HUDEP-2 (cell line): Measurements from ENCODE around the gene HCN3.
"Not testable (repeated sequence)": the region's sequence is repeated elsewhere in the genome, so short reads cannot be mapped to it uniquely, and the experiment has no call there.

Experiments
- DNase-seq, 76 experiments: peaks; one replicate each; lab custom pipeline; 2025; ENCODE audit not compliant: unreplicated experiment in 76 of 76; lab: John Stamatoyannopoulos, UW

The HCN3 gene

DNA sequence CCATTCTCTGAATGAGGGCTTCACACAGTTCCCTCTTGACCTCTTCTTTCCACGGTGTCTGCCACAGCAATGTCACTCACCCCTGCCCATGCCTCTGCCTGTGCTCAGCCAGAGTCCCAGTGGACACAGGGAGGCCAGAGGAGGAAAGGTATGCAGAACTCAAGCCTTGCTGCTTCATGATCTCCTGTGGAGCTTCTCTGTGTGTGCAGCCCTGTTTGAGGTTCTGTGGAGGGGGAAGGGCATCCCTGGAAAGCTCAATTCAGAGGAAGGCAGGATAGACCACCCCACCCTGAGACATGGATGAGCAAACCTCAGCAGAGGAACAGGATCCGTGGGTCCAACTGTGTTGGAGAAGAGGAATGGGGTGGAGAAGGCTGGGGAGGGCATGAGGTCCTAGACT, 2.0 kb downstream of the HCN3 start:
- DNase-seq: no peak

DNA sequence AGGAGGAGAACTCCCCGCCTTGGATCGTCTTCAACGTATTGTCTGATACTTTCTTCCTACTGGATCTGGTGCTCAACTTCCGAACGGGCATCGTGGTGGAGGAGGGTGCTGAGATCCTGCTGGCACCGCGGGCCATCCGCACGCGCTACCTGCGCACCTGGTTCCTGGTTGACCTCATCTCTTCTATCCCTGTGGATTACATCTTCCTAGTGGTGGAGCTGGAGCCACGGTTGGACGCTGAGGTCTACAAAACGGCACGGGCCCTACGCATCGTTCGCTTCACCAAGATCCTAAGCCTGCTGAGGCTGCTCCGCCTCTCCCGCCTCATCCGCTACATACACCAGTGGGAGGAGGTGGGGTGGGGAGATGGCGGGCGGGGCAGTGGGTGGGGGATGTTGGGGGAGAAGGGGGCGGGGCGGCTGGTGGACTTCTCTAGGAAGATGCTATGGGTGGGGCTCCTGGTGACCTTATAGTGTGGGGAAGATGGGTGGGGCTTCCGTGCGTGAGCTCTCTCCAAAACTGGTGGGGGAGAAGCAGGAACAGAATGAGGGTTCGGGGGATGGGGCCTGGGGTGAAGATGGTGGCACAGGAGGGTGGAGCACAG, 5.3 kb downstream of the HCN3 start:
- DNase-seq: no peak

DNA sequence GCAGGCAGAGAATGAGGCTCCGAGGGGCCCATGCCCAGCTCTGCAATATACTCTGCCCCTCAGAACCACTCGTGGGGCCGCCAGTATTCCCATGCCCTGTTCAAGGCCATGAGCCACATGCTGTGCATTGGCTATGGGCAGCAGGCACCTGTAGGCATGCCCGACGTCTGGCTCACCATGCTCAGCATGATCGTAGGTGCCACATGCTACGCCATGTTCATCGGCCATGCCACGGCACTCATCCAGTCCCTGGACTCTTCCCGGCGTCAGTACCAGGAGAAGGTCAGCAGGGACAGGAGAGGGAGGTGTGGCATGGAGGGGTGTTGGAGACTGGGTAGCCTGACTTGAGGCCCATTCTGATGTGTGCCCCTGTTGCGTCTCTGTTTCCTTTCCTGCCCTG, 7.2 kb downstream of the HCN3 start:
- DNase-seq: no peak

DNA sequence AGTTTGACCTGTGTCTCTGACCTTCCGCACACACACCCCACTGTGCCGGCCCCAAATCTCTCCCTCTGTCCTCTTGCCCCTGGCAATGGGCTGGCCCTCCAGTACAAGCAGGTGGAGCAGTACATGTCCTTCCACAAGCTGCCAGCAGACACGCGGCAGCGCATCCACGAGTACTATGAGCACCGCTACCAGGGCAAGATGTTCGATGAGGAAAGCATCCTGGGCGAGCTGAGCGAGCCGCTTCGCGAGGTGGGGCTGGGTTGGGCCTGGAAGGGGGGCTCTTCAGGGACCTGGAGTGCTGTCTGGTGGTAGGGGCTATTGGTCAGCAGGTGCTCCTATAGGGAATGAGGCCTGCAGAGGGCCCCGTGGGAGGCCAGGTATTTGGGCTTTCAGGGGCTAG, 7.8 kb downstream of the HCN3 start:
- DNase-seq: no peak

DNA sequence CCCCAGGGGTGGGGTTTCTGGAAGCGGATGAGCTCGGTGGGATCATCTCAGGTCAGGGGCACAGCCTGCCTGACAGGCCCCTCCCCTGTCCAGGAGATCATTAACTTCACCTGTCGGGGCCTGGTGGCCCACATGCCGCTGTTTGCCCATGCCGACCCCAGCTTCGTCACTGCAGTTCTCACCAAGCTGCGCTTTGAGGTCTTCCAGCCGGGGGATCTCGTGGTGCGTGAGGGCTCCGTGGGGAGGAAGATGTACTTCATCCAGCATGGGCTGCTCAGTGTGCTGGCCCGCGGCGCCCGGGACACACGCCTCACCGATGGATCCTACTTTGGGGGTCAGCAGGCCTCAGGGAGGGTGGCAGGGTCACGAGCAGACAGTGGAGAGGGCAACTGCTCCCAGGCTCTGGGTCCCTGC, 8.4 kb downstream of the HCN3 start:
- DNase-seq: no peak

DNA sequence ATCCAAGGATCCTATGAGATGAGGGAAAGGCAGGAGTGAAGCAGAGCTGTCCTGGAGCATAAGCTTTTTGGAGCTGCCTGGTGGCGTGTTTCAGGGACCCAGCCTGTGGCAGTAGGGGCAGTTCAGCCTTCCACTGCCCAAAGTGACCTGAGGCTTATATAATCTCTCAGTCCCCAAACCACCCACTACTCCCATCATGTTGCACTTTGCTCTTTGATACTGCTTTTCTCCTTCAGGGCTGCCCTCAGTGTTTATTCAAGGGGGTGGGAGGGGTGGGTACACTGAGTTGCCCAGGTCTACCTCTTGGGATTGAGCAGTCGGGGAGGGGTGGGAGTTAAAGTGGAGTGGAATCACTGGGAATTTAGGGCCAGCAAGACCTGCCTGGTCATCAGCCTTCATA, 9.3 kb downstream of the HCN3 start:
- DNase-seq: no peak

DNA sequence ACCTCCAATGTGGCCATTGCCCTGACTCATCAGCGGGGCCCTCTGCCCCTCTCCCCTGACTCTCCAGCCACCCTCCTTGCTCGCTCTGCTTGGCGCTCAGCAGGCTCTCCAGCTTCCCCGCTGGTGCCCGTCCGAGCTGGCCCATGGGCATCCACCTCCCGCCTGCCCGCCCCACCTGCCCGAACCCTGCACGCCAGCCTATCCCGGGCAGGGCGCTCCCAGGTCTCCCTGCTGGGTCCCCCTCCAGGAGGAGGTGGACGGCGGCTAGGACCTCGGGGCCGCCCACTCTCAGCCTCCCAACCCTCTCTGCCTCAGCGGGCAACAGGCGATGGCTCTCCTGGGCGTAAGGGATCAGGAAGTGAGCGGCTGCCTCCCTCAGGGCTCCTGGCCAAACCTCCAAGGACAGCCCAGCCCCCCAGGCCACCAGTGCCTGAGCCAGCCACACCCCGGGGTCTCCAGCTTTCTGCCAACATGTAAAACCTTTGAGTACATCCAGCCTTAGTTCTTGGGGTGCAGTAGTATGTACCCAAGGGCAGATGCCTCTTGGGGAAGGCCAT, 10.8 kb downstream of the HCN3 start:
- peak in 34 of 76 experiments; percentile 15 to 60 (median 42) for DNase-seq

DNA sequence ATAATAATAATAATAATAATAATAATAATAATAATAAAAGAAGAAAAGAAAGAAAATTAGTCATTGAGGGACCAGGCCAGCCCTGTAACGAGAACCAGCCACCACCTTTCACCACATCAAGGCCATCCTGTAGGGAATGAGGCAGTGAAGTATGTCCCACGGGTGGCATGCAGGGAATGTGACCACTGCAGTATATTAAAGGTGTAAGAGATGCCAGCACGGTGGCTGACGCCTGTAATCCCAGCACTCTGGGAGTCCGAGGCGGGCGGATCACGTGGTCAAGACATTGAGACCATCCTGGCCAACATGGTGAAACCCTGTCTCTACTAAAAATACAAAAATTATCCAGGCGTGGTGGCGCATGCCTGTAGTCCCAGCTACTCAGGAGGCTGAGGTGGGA, 13.7 kb downstream of the HCN3 start:
- not testable (repeated sequence) for DNase-seq

DNA sequence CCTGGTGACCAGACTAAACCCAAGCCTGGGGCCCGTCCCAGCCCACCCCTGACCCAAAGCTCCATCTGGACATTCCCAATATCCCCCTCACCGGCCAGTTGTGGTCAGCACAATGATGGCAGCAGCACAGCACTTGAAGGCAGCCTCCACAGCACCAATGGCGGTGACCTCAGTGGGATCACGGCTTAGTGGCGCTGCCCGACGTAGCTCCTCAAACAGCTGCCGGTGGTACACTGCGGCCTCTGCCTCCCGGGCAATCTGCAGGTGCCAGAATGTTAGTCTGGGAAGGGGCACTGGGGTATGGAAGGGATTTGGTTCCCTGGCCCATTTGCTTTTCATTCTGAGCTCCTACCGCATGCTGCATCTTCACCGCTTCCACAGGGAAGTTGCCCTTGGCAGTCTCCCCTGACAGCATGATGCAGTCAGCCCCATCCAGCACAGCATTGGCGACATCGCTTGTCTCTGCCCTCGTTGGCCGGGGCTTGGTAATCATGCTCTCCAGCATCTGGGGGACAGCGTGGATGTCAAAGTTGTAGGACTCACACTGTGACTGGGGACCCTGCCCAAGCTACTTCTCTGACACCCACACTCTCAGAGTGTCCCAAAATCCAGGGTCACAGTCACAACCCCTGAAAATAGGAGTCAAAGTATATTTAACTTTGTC, 16.0 kb downstream of the HCN3 start:
- DNase-seq: no peak

DNA sequence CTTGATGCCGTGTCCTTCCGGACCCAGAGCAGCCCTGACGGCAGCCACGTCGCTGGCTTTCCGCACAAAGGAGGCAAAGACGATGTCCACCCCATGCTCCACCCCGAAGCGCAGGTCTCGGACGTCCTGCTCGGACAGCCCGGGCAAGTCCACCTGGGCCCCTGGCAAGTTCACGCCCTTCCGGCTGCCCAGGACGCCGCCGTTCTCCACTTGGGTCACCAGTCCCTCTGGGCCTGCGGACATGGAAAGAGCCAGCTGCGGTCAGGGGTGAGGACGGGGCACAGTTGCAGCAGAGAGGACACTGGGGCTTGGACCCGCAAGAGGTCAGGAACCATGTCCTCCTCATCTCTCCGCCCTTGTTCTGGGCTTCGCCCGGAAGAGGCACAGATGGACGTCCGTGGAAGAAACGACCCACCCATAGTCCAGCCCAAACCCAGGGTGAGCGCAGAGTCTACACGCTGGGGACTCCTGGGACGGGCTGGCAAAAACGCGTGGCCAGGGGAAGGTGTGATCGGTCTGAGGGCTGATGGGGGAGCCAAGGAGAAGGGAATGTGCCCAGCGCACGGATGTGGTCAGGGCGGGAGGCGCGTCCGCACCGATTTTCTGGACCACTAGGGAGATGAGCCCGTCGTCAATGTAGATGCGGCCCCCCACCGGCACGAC, 17.4 kb downstream of the HCN3 start:
- no peak for DNase-seq

DNA sequence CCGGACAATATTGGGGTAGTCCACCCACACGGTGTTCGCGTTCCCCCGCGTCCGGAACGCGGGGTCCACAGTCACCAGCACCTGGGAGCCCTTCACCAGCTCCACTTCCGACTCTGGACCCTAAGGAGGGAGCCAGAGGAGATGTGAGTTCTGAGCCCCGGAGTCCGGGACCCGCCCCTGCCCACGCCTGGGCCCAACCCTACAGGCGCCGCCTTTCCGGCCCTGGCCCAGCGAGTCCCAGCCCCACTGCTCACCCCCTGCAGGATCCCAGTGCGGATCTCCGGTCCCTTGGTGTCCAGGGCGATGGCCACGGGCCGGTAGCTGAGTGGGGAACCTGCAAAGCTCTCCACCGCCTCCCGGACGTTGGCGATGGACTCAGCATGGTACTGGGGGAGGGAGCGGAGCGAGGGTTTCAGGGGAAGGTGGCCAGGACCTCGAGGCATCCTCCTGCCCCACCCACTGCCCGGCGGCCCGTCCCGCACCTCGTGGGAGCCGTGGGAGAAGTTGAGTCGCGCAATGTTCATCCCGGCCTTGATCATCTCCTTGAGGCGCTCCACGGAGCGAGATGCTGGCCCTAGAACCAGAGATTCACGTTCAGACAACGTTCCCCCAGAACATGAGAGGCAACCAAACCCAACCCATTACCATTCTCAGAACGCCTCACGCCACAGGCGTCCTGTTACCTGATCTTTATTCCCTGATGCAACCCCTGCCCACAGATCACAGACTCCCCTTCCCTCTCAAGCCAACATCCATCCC, 18.1 kb downstream of the HCN3 start:
- DNase-seq: no peak

DNA sequence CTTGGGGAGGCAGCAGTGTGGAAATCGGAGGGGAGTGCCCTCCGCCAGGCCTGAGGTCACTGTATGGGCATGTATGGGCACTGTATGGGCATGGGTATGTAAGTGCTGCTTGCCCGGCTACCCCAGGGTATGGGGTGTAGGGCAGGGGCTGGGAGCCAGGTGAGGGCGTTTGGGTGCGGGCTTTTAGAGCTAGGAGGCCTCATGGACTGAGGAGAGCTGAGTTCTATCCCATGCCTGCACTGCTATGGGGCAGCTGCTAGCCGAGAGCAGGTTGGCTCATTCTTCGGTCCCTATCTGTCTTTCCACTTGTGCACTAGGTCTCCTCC, 18.6 kb downstream of the HCN3 start:
- no peak for DNase-seq

DNA sequence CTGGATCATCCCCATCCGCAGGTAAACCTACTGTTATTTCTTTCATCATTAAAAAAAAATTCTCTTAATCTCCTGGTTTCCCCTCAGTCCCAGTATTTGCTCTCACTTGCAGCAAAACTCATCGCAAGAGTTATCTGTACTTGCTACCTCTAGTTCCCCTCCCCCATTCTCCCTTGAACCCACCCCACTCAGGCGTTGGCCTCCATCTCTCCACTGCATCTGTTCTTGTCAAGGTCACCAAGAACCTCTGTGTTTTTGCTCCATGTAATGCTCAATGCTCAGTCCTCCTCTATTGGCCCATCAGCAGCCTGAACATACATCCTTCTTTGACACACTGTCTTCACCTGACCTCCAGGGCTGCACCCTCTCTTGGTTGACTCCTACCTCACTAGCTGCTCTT, 19.4 kb downstream of the HCN3 start:
- peak in 6 of 76 experiments; percentile 7 to 35 (median 26) for DNase-seq

DNA sequence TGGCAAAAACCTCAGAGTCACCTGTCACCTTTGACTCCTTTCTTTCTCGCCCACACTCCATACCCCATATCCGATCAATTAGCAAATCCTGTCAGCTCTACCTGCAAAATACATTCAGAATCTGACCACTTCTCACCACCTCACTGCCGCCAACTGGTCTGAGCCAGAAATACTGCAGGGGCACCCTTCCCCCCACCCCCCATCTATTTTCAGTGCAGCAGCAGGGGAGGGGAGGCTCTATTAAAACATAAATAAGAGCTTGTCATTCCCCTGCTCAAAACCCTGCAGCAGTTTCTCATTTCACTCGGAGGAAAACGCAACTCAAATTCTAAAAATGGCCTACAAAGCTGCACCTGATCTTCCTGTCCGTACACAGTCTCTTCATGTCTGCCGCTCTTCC, 20.1 kb downstream of the HCN3 start:
- no peak for DNase-seq

DNA sequence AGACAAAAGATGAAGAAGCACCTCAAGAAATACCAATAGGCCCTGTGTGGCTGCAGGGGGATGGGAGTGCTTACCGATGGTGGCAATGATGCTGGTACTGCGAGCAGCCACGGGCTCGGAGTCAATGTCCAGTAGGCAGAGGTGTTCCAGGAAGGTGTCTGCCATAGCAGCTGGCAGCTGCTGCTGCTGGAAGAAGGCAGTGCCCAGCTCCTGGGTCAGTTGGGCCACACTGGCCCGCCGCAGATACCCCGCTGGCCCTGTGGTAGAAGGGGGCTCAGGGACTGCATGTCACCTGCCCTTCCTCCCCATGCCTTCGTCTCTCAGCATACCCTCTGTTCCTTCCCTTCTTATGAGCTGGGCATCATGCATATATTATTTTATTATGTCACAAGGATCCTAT, 22.8 kb downstream of the HCN3 start:
- no peak for DNase-seq

DNA sequence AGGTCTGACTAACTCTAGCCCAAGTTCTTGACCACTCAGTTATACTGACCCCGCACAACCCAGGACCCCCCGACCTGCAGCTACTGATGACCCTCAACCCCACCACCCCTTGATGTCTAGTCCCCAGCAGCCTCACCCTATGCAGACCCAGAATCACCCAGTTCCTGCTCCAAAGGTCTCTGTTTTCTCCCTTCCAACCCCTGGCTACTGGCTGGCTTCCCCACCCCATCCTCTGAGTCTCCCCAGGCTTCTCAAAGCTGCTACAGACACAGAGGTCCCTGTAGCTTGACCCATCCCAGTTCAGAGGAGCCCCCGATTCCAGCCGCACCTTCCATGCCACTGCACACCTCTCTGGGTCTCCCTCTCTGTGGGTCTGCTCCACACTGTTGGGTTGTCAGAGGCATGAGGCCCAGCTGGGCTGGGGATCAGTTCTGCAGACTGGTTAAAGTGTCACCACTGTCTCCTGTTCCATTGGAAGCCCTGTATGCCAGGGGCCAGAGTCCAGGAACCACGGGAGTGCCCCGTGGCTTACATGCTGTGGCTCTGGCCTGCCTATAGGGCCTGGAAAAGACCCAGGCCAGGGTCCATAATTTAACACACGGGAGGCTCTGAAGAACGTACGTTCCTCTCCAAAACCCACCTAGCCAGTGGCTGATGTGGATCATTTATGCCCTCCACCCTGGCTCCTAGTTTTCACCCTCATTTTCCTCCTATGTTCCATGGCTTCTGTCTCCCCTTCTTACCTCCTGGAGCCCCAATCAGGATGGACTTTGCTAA, 23.5 kb downstream of the HCN3 start:
- DNase-seq: peak in 5 of 76 experiments; percentile 34 to 51 (median 45)

DNA sequence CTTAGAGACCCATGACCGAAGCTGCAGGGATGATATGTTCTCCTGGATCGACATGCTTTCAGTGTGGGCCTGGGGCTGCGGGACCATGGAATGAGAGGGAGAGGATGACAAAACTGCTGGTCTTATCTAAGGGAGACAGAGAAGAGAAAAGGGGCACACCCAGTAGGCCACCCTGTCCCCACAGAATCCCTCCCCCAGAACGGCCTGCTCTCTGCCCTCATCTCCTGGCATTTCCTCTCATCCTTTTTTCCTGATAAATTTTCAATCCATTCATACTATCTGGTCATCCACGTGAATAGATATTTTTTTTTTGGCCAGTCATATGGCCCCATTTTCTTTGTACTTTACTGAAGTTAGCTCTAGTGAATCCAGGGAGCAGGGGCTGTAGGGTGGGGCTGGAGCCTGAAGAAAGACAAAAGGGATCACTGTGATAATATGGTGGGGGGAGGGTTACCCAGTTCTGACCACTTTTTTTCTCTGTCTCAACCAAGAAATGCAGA, 24.1 kb downstream of the HCN3 start, which contains the start of gene PKLR:
Gene PKLR (minus strand): TSS at position 97 of the 500 bp plus-strand sequence. CDS start 43 bp downstream, at position 54.
- peak in 72 of 76 experiments; percentile 10 to 85 (median 61) for DNase-seq

DNA sequence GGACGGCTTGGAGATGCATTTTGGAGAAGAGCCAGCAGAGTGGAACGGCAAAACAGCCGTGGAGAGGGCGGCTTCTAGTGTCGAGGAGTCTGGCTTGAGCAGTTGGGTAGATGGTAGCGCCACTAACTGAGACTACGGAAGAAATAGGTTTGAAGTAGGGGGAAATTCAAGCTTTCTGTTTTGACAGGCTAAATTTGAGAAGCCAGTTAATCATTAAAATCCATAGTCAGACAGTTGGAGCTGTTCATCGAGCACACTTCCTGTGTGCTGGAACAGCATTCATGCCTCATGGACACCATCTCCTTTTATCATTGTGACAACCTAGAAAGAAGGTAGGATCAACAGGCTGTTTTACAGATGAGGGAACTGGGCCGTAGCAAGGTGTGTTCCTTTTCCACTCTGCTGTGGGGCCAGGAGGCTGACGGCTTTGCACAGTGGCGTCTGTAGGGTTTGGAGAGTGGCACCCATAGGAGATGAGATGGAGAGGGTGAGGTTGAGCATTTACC, 27.3 kb downstream of the HCN3 start:
- DNase-seq: no peak

DNA sequence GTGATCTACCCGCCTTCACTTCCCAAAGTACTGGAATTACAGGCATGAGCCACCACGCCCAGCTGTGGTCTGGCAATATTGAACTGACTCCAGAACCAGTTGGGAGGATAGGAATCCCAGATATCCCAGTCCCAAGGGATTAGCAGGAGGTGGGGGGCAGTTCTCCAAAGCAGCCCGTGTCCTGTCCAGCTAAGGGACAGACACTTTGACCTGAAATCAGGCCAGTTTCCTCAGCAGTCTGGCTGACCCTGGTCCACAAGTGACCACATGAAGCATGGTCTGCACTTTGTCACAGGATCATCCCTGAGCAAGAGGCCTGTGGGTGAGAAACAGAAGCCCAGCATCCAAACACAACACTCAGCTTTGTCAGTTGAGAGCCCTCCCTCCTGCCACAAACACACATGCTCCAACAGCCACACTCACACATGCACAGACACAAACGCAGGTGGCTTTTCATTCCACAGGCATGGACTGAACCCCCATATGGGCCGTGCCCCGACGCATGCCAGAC, 28.7 kb downstream of the HCN3 start:
- no peak for DNase-seq
